ENCODE results near the gene PBRM1. TPM values are rescaled to one million over a fixed set of nuclear protein-coding genes. Genes with fewer than 3 reads are reported as not detected.
"Not testable (repeated sequence)": the region's sequence is repeated elsewhere in the genome, so short reads cannot be mapped to it uniquely, and the experiment has no call there.

Gene PBRM1
- total and polyA plus RNA-seq, 2 donors (not counting 1 experiment from before 2014, with no cell fraction given) = 16.8 to 85.9 TPM

GRCh38 chr3:52730681-52731080, 45.0 kb upstream of the PBRM1 start:
- Histone ChIP-seq H2AFZ (ENCODE audit: insufficient read depth, low read depth, low read length, poor library complexity, severe bottlenecking) (no peak overlapping the region), H3K4me3 (ENCODE audit: control extremely low read depth in 1 of 5, extremely low read depth in 1 of 5, insufficient read depth in 1 of 5, low read depth in 2 of 5, low read length in 4 of 5) (no peak overlapping the region), H3K27ac (ENCODE audit: low read length in 2 of 2) (no peak overlapping the region), H3K27me3 (replicated peaks in 1 of 4; ENCODE audit: control extremely low read depth in 1 of 4, control insufficient read depth in 3 of 4, insufficient read depth in 4 of 4, low read length in 3 of 4) (no peaks in the 10 kb centered on the region), H3K4me1 (ENCODE audit: control insufficient read depth in 2 of 2, insufficient read depth in 2 of 2, low read length in 2 of 2) (no peaks in the 10 kb centered on the region), H3K79me2 (ENCODE audit: control insufficient read depth, insufficient read depth, low read length) (no peaks in the 10 kb centered on the region), H3K36me3 (replicated peaks in 1 of 2; ENCODE audit: control extremely low read depth in 1 of 2, control insufficient read depth in 1 of 2, extremely low read depth in 1 of 2, insufficient read depth in 2 of 2, low read length in 1 of 2) (peaks cover 7 to 25% of the 10 kb centered on the region in 2 experiments), H4K20me1 (ENCODE audit: control insufficient read depth, insufficient read depth, low read length, poor library complexity, severe bottlenecking) (no peaks in the 10 kb centered on the region), H3K9ac (ENCODE audit: low read length) (no peak overlapping the region), H3K9me3 (ENCODE audit: control extremely low read depth in 1 of 3, control insufficient read depth in 2 of 3, insufficient read depth in 1 of 3, low read length in 2 of 3) (peaks cover 1 to 19% (median 8%) of the 10 kb centered on the region in 3 donors), H3K4me2 (replicated peaks; ENCODE audit: low read depth, low read length, poor library complexity, severe bottlenecking) (no peak overlapping the region)
- no peak for DNase-seq
- Mint-ChIP-seq H3K4me1 (peaks cover 4% of the 10 kb centered on the region), H3K27me3 (no peaks in the 10 kb centered on the region), H3K9me3 (ENCODE audit: insufficient read depth) (peaks cover 11% of the 10 kb centered on the region), H3K27ac (no peak overlapping the region), H3K4me3 (no peak overlapping the region)
- TF ChIP-seq, protein P1, sequence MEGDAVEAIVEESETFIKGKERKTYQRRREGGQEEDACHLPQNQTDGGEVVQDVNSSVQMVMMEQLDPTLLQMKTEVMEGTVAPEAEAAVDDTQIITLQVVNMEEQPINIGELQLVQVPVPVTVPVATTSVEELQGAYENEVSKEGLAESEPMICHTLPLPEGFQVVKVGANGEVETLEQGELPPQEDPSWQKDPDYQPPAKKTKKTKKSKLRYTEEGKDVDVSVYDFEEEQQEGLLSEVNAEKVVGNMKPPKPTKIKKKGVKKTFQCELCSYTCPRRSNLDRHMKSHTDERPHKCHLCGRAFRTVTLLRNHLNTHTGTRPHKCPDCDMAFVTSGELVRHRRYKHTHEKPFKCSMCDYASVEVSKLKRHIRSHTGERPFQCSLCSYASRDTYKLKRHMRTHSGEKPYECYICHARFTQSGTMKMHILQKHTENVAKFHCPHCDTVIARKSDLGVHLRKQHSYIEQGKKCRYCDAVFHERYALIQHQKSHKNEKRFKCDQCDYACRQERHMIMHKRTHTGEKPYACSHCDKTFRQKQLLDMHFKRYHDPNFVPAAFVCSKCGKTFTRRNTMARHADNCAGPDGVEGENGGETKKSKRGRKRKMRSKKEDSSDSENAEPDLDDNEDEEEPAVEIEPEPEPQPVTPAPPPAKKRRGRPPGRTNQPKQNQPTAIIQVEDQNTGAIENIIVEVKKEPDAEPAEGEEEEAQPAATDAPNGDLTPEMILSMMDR (IDR thresholded peaks at IDR 0.05) = no peak
- TF ChIP-seq EZH2 (IDR thresholded peaks at IDR 0.05; ENCODE audit: borderline replicate concordance, insufficient read depth, low read depth, low read length, poor library complexity, severe bottlenecking) = no peak
- ChIA-PET CTCF (no interaction called here), POLR2A (no interaction called here)
- intact Hi-C loops (cut with micrococcal nuclease) = no loop called here
- ATAC-seq (ENCODE audit: low read depth) = no peak

GRCh38 chr3:52728753-52729152, 43.0 kb upstream of the PBRM1 start:
- H3K4me3 ChIP-seq (ENCODE audit: control extremely low read depth in 1 of 5, extremely low read depth in 1 of 5, insufficient read depth in 1 of 5, low read depth in 2 of 5, low read length in 4 of 5); ATAC-seq (ENCODE audit: low read depth); H3K79me2 ChIP-seq (ENCODE audit: control insufficient read depth, insufficient read depth, low read length); H2AFZ ChIP-seq (ENCODE audit: insufficient read depth, low read depth, low read length, poor library complexity, severe bottlenecking); intact Hi-C loops (cut with micrococcal nuclease); CTCF ChIA-PET; H3K27me3 Mint-ChIP-seq; DNase-seq; H3K27ac Mint-ChIP-seq; H3K4me2 ChIP-seq (replicated peaks; ENCODE audit: low read depth, low read length, poor library complexity, severe bottlenecking); H4K20me1 ChIP-seq (ENCODE audit: control insufficient read depth, insufficient read depth, low read length, poor library complexity, severe bottlenecking); H3K4me1 ChIP-seq (ENCODE audit: control insufficient read depth in 2 of 2, insufficient read depth in 2 of 2, low read length in 2 of 2); H3K27me3 ChIP-seq (replicated peaks in 1 of 4; ENCODE audit: control extremely low read depth in 1 of 4, control insufficient read depth in 3 of 4, insufficient read depth in 4 of 4, low read length in 3 of 4); H3K4me3 Mint-ChIP-seq; H3K27ac ChIP-seq (ENCODE audit: low read length in 2 of 2); H3K9ac ChIP-seq (ENCODE audit: low read length); H3K4me1 Mint-ChIP-seq: not testable (repeated sequence)
- WGBS (ENCODE audit: insufficient coverage) = 100% methylated on average over 1 of the region's 3 CpGs
- peaks cover 1 to 16% (median 7%) of the 10 kb centered on the region in 3 donors for H3K9me3 ChIP-seq (ENCODE audit: control extremely low read depth in 1 of 3, control insufficient read depth in 2 of 3, insufficient read depth in 1 of 3, low read length in 2 of 3)
- POLR2A ChIA-PET = interaction anchor here (0.7 kb wide), 1 partner anchor 375 kb away, joined by 3 read pairs; no protein-coding TSS in a partner anchor
- peaks cover 11% of the 10 kb centered on the region for H3K9me3 Mint-ChIP-seq (ENCODE audit: insufficient read depth)
- H3K36me3 ChIP-seq (replicated peaks in 1 of 2; ENCODE audit: control extremely low read depth in 1 of 2, control insufficient read depth in 1 of 2, extremely low read depth in 1 of 2, insufficient read depth in 2 of 2, low read length in 1 of 2) = peaks cover 3 to 20% of the 10 kb centered on the region in 2 experiments
